HG02840 (cell line): ENCODE measurements around the gene ADAM15.

Source experiments
- ATAC-seq: cut with Tn5 transposase; IDR thresholded peaks from one replicate; pipeline ENCODE4 v1.9.1; 2021; ENCODE audit warnings: mild to moderate bottlenecking, moderate library complexity, moderate number of reproducible peaks; ENCODE audit not compliant: unreplicated experiment, low FRiP score

ADAM15 gene

GRCh38 chr1:155029513-155030242 is 21.4 kb upstream of the ADAM15 start:
- ATAC-seq = no peak

- no peak for ATAC-seq
These were observed 20.8 kb upstream of the ADAM15 start for GRCh38 chr1:155030243-155030795.

- ATAC-seq = no peak
These were observed 20.2 kb upstream of the ADAM15 start for GRCh38 chr1:155030899-155031298.

- no peak for ATAC-seq
These were observed 18.2 kb upstream of the ADAM15 start for GRCh38 chr1:155032886-155033285.

- no peak for ATAC-seq
These were observed 17.6 kb upstream of the ADAM15 start, which contains the start of the genes DCST1 and DCST2 for GRCh38 chr1:155033524-155033923. Gene DCST1, plus strand, starts transcription at chr1:155033824. Its CDS starts 213 bp downstream, at chr1:155034037. Gene DCST2, minus strand, starts transcription at chr1:155033781. Its CDS starts 80 bp downstream, at chr1:155033701.

- ATAC-seq = no peak
These were observed 16.6 kb upstream of the ADAM15 start for GRCh38 chr1:155034318-155035208.

GRCh38 chr1:155035936-155036335 is 15.2 kb upstream of the ADAM15 start:
- no peak for ATAC-seq

GRCh38 chr1:155037043-155037442 is 14.1 kb upstream of the ADAM15 start:
- ATAC-seq = no peak

GRCh38 chr1:155037851-155038441 is 13.2 kb upstream of the ADAM15 start:
- no peak for ATAC-seq

- no peak for ATAC-seq
These were observed 12.4 kb upstream of the ADAM15 start for GRCh38 chr1:155038602-155039307.

- no peak for ATAC-seq
These were observed 11.8 kb upstream of the ADAM15 start for GRCh38 chr1:155039308-155039669.

GRCh38 chr1:155040358-155041093 is 10.6 kb upstream of the ADAM15 start:
- ATAC-seq = no peak

GRCh38 chr1:155042789-155043188 is 8.3 kb upstream of the ADAM15 start:
- ATAC-seq = no peak

GRCh38 chr1:155043301-155043702 is 7.8 kb upstream of the ADAM15 start:
- no peak for ATAC-seq

- no peak for ATAC-seq
These were observed 7.3 kb upstream of the ADAM15 start for GRCh38 chr1:155043793-155044192.

GRCh38 chr1:155044365-155044764 is 6.8 kb upstream of the ADAM15 start:
- ATAC-seq = no peak

- no peak for ATAC-seq
These were observed 6.1 kb upstream of the ADAM15 start for GRCh38 chr1:155044812-155045657.

GRCh38 chr1:155048449-155049334 is 2.4 kb upstream of the ADAM15 start:
- no peak for ATAC-seq
